Suprapubic skin (tissue), 4 donors: Measurements from ENCODE around the gene TNFAIP3. TPM values are rescaled to one million over a fixed set of nuclear protein-coding genes. Genes with fewer than 3 reads are reported as not detected.

ENCODE experiments used
- DNase-seq, 2 donors: peaks; one replicate each; pipeline ENCODE4 v3.0.0-alpha.2; 2019; ENCODE audit warnings: low spot score in 2 of 2
- H3K27ac ChIP-seq: fragments of 200-600 bp; sonication (generic); one replicate; pipeline ENCODE4 v1.5.1; 2019
- H3K27me3 ChIP-seq: fragments of 200-600 bp; sonication (generic); one replicate; pipeline ENCODE4 v1.5.1; 2019
- H3K36me3 ChIP-seq: fragments of 200-600 bp; sonication (generic); one replicate; pipeline ENCODE4 v1.5.1; 2019
- H3K4me1 ChIP-seq: fragments of 200-600 bp; sonication (generic); one replicate; pipeline ENCODE4 v1.5.1; 2019
- H3K4me3 ChIP-seq: fragments of 200-600 bp; sonication (generic); one replicate; pipeline ENCODE4 v1.5.1; 2019; ENCODE audit warnings: mild to moderate bottlenecking
- H3K9me3 ChIP-seq: fragments of 200-600 bp; sonication (generic); one replicate; pipeline ENCODE4 v1.5.1; 2019
- CTCF ChIP-seq, 2 donors: fragments of 200-600 bp in 1 of 2; fragments of 450-650 bp in 1 of 2; sonication (generic) in 1 of 2; IDR thresholded peaks; one replicate each; pipeline ENCODE4 v1.5.1; 2016 to 2019; ENCODE audit warnings: antibody characterized with exemption in 2 of 2, mild to moderate bottlenecking in 1 of 2, moderate library complexity in 1 of 2
- EP300 ChIP-seq: sonication (generic); formaldehyde crosslinking; IDR thresholded peaks from one replicate; pipeline ENCODE4 v1.6.1; 2017; ENCODE audit warnings: antibody characterized with exemption
- POLR2A ChIP-seq, 2 donors: fragments of 450-650 bp; IDR thresholded peaks; one replicate each; pipeline ENCODE4 v1.6.1; 2017; ENCODE audit warnings: antibody characterized with exemption in 2 of 2, mild to moderate bottlenecking in 2 of 2, moderate library complexity in 2 of 2
- POLR2AphosphoS5 ChIP-seq, 3 donors: sonication (generic); formaldehyde crosslinking; IDR thresholded peaks; one replicate each; pipeline ENCODE4 v1.6.1; 2017; ENCODE audit warnings: antibody characterized with exemption in 3 of 3
- WGBS: methylation state at CpG from one replicate; pipeline ENCODE4 v1.1.5; 2018; 5-methylcytosine and 5-hydroxymethylcytosine counted together
- total RNA-seq, 4 donors: library from RNA; depleted of rRNA; stranded (reverse); fragments of >200 nt; gene quantifications; one replicate each; pipeline ENCODE4 v1.1.0, GENCODE V29; 2016

Gene TNFAIP3
- total RNA-seq, 4 donors from 2014 or later, result 64.1 to 146 (median 111) TPM

GRCh38 chr6:137870744-137871247, 3.7 kb downstream of the TNFAIP3 start:
- H3K27ac ChIP-seq, result peak overlapping the region; percentile 61
- H3K36me3 ChIP-seq, result peaks cover 16% of the 10 kb centered on the region
- DNase-seq, result no peak
- WGBS, result 29% methylated on average over 4 of the region's 4 CpGs
- TF ChIP-seq EP300 (no peak), CTCF (IDR thresholded peaks at IDR 0.05) (peak in 1 of 2 donors; percentile 29)
- H3K4me3 ChIP-seq, result peak overlapping the region; percentile 97
- H3K9me3 ChIP-seq, result no peaks in the 10 kb centered on the region
- peaks cover 74% of the 10 kb centered on the region for H3K4me1 ChIP-seq
- no peaks in the 10 kb centered on the region for H3K27me3 ChIP-seq

- H3K9me3 ChIP-seq, result no peaks in the 10 kb centered on the region
- H3K4me1 ChIP-seq, result peaks cover 69% of the 10 kb centered on the region
- DNase-seq, result no peak
- H3K27me3 ChIP-seq, result no peaks in the 10 kb centered on the region
- peak overlapping the region; percentile 61 for H3K27ac ChIP-seq
- WGBS, result 64% methylated on average over 11 of the region's 11 CpGs
- peaks cover 21% of the 10 kb centered on the region for H3K36me3 ChIP-seq
- TF ChIP-seq CTCF (IDR thresholded peaks at IDR 0.05), result no peak
- no peak for TF ChIP-seq POLR2AphosphoS5 (IDR thresholded peaks at IDR 0.05)
- TF ChIP-seq POLR2A (IDR thresholded peaks at IDR 0.05), result no peak
- TF ChIP-seq EP300, result no peak
- H3K4me3 ChIP-seq, result peak overlapping the region; percentile 97
Observed at GRCh38 chr6:137871291-137871690, 4.2 kb downstream of the TNFAIP3 start.

DNA sequence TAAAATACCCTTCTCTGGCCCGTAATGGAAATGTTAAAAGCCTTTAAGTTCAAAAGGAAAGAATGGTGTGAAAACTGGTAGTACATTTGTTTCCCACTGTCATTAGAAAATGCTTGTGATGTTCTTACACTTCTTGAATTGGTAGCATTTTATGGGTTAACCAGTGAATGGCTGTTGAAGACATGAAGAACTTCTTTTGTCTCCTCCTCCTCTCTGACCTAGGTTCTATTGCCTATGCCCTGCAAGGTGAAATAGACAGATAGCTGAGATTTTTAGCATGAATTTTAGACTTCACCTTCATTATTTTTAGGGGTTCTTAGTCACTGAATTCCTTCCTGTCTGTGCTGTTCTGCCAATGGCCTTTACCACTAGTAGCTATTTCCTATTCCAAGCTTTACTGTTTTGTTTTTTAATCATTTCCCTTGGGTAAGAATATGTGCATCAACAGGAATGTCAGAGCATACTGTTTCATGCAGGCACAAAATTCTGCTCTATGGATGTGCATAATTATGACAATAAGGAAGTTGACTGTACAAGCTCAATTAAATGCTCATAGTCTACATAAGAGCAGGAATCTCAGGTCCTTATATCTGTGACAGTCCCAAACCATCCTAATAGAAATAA, 4.9 kb downstream of the TNFAIP3 start:
- TF ChIP-seq CTCF (IDR thresholded peaks at IDR 0.05) (no peak), EP300 (no peak), POLR2A (IDR thresholded peaks at IDR 0.05) (no peak), POLR2AphosphoS5 (IDR thresholded peaks at IDR 0.05) (no peak)
- peaks cover 28% of the 10 kb centered on the region for H3K36me3 ChIP-seq
- DNase-seq, result no peak
- H3K27me3 ChIP-seq, result no peaks in the 10 kb centered on the region
- H3K4me1 ChIP-seq, result peaks cover 66% of the 10 kb centered on the region
- WGBS, result 86% methylated on average over 1 of the region's 1 CpG
- no peaks in the 10 kb centered on the region for H3K9me3 ChIP-seq
- peak overlapping the region; percentile 97 for H3K4me3 ChIP-seq
- H3K27ac ChIP-seq, result peak overlapping the region; percentile 61

GRCh38 chr6:137872581-137873115, 5.6 kb downstream of the TNFAIP3 start:
- Histone ChIP-seq H3K27ac (peak overlapping the region; percentile 61), H3K36me3 (peaks cover 35% of the 10 kb centered on the region), H3K4me1 (peaks cover 66% of the 10 kb centered on the region), H3K27me3 (no peaks in the 10 kb centered on the region), H3K4me3 (peak overlapping the region; percentile 97), H3K9me3 (no peaks in the 10 kb centered on the region)
- DNase-seq, result no peak
- WGBS, result 41% methylated on average over 2 of the region's 2 CpGs
- TF ChIP-seq POLR2A (IDR thresholded peaks at IDR 0.05) (no peak), POLR2AphosphoS5 (IDR thresholded peaks at IDR 0.05) (no peak), EP300 (no peak)

- Histone ChIP-seq H3K27ac (peak overlapping the region; percentile 61), H3K36me3 (peaks cover 42% of the 10 kb centered on the region), H3K9me3 (no peaks in the 10 kb centered on the region), H3K4me3 (peak overlapping the region; percentile 97), H3K27me3 (no peaks in the 10 kb centered on the region), H3K4me1 (peaks cover 65% of the 10 kb centered on the region)
- DNase-seq, result peak; percentile 87 to 89
- WGBS, result 4% methylated on average over 7 of the region's 7 CpGs
- peak in 2 of 3 donors; percentile 69 to 84 for TF ChIP-seq POLR2AphosphoS5 (IDR thresholded peaks at IDR 0.05)
- no peak for TF ChIP-seq POLR2A (IDR thresholded peaks at IDR 0.05)
- no peak for TF ChIP-seq CTCF (IDR thresholded peaks at IDR 0.05)
- TF ChIP-seq EP300, result peak; percentile 30
Observed at GRCh38 chr6:137873273-137873762, 6.3 kb downstream of the TNFAIP3 start.
